ENCODE measurements around the gene KIF3A.

DNA sequence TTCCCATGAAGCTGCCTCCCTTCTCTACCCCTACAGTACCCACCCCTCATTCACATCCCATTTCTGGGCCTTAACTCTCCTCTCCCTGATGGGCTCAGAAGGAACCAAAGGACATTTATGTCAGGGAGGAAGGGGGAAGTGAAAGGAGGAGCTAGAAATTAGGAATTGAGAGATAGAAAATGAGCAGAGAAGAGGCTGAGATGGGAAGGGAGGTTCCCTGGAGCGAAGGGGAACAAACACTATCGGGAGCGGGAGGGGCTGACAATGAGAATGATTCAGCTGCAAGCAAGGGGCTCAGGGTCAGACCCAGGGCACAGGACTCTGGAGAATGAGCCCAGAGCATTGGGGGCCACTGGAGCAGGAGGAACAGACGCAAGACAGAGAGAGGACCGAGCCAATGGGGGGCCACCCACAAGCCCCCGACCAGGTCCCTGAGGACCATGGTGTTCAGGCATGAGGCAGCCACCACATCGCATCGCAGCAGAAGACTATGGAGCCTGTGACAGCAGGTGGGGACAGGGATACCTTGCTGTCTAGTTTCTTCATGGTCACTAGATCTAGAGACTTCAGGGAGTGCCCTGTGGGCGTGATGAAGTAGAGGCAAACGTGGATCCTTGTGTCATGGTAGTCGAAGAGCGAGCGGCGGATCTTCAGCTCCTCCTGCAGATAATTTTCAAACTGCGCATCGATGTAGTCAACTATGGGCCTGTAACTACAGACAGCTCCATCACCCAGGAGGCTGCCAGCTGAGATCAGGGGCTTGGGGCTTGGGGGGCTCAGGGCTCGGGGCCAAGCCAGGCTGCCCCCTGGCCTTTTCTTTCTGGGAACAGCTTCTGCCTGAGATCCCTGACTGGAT lies 26.1 kb upstream of the KIF3A start:
- TF ChIP-seq, protein P1, sequence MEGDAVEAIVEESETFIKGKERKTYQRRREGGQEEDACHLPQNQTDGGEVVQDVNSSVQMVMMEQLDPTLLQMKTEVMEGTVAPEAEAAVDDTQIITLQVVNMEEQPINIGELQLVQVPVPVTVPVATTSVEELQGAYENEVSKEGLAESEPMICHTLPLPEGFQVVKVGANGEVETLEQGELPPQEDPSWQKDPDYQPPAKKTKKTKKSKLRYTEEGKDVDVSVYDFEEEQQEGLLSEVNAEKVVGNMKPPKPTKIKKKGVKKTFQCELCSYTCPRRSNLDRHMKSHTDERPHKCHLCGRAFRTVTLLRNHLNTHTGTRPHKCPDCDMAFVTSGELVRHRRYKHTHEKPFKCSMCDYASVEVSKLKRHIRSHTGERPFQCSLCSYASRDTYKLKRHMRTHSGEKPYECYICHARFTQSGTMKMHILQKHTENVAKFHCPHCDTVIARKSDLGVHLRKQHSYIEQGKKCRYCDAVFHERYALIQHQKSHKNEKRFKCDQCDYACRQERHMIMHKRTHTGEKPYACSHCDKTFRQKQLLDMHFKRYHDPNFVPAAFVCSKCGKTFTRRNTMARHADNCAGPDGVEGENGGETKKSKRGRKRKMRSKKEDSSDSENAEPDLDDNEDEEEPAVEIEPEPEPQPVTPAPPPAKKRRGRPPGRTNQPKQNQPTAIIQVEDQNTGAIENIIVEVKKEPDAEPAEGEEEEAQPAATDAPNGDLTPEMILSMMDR (conservative IDR thresholded peaks at IDR 0.05; ENCODE audit: low read length) = no peak
- TF ChIP-seq EZH2phosphoT487 (IDR thresholded peaks at IDR 0.05; ENCODE audit: borderline replicate concordance) = no peak
